HG03432 (cell line): ENCODE measurements around the gene ATXN1.
"Not testable (repeated sequence)": the region's sequence is repeated elsewhere in the genome, so short reads cannot be mapped to it uniquely, and the experiment has no call there.

Source experiments
- ATAC-seq: cut with Tn5 transposase; IDR thresholded peaks from one replicate; pipeline ENCODE4 v1.9.1; 2021; ENCODE audit warnings: mild to moderate bottlenecking, moderate library complexity; ENCODE audit not compliant: unreplicated experiment

Gene ATXN1

DNA sequence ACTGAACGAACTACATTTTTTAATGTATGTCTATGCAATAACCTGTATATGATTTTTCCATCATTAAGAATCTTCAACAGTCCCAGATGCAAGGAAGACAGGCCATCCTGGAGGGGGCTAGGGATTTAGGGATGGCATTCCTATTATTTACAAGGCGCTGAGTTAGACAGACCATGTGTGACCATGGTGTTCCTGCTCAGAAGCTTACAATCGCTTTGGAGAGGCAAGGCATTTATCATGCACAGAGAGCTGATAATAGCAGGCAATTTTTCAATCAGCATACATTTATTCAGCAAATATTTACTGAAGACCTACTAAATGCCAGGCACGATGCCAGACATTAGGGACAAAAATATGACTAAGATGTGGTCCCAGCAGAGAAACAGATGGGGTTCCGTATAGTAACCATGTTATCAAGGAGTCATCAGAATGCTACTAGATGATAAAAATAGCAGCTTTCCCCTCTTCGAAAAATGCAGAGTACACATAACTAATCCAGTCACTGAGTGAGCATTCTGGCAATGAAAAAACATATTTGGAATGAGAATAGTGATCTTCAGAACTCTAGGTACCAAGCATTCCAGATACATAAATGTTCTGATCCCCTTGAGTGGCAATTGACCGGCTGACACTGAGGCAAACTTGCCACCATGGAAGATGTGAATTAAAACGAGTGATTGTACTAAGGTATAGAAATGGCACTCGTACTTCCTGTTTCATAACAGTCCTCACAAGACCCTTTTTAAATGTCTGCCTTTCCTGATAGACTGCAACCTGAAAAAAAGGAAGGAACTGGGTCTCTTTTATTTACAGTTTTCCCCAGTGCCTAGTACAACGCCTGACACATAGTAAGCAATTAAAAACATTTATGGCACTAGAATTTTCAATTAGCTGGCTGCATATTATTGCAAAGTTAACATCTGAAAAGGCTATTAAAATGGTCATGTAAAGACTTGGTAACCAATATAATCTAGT lies 135.7 kb downstream of the ATXN1 start:
- ATAC-seq, result no peak

DNA sequence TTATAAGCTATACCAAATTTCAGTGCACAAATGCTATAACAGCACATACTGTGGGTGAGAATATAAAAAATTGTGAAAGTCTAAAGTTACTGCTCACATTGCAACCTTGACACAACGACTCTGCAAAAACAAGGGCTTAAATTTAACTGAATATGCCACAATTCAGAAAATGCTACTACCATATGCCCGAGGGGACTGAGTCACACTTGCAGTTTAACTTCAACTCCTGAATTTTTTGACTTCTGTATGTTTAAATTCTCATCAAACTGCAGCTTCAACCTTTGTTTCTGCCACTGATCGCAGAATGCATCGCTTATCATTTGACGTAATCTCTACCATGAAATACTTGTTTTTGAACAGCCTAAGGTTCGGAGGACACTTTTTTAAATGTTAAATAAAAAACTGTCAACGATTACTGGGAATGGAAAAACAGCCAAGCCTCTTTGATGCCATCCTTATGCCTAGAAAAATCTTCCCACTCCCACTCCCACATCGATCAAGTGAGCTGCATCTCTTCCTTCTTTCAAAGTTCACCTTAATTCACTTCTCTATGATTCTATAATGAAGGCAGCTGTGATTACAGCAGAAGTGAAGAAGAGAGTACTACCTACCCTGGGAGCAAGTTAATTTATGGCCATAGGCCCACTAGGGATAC lies 136.5 kb downstream of the ATXN1 start:
- no peak for ATAC-seq

DNA sequence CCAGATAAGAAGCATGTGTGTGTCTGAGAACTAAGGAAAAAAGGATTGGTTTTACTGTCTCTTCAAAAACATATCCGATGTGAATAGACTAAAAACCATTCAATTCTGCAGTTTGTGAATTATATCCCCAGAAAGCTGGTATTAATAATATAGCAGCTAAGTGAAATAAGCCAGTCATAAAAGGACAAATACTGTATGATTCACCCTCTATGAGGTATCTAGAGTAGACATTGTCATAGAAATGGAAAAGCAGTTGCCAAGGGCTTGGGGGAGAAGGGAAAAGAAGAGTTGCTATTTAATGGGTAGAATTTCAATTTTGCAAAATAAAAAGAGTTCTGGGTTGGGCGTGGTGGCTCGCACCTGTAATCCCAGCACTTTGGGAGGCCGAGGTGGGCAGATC lies 137.5 kb downstream of the ATXN1 start:
- ATAC-seq, result no peak

DNA sequence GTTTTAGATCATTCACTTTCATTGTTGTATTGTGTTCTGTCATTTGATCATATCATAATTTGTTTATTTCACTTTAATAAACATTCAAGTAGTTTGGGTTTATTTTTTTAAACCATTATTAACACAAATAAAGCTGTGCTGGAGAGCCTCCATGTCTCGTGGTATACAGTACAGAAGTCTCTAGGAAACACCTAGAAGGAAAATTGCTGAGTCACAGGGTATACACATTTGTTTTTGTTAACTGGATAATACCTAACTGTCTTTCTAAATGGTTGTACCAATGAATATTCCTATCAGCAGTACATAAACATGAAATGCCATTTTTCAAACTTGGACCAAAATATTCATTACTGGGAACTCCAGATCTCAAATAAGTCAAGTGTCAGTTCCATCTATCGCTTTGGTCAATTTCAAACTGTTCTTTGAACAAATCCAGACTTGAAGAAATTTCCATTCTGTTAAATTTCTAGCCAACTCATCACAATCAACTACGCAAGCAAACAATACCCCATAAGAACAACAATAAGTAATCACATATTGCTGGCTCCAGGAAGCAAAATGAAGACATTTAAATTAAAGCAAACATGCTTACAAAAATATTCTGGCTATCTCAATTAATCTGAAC lies 138.1 kb downstream of the ATXN1 start:
- no peak for ATAC-seq

DNA sequence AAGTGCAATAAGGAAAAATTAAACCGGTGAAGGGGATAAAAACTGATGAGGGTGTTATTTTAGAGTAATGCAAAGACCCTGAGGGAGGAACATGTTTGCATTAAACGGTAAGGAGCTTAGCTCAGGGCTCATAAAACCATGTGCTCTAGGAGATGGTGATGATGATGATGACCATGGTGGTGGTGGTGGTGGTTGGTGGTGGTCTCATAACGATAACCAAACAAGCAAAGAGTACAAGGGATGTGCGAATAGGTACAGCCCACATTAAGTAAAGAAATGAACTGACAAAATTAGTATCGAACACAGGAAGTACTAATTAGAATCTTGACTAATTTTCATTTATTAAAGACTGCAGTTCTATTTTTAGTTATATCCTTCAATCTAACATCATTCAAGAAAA lies 139.1 kb downstream of the ATXN1 start:
- ATAC-seq, result no peak

DNA sequence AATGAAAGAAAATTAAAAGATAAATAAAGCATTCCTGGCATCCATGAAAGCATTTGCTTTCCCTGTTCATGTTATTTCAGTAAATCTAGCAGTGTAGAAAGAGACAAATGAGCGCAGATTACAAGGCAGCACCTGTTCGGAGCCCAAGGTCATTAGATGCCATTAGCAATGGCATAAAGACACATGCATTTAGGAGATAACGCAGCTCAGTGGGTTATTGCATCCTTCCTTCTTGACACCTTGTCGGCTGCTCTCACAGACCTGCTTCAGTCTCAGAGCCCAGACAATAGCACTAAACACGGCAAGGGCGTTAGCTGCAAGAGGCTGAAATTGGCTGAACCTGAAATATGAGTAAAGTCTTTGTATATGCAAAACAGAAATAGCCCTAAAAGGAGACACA lies 140.3 kb downstream of the ATXN1 start:
- no peak for ATAC-seq

DNA sequence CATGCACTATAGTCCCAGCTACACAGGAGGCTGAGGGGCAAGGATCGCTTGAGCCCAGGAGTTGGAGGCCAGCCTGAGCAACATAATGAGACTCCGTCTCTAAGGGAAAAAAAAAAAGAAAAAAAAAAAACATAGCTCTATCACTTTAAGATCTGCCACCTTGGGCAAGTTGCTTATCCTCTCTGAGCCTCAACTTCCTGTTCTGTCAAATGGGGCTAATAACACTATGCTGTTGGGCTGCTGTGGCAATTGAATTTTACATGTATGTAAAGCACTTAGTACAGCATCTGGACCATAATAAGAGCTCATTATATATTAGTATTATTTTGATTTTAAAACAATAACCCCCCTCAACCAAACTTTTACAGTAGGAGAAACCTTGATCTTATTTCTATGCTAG lies 141.5 kb downstream of the ATXN1 start:
- ATAC-seq, result no peak

DNA sequence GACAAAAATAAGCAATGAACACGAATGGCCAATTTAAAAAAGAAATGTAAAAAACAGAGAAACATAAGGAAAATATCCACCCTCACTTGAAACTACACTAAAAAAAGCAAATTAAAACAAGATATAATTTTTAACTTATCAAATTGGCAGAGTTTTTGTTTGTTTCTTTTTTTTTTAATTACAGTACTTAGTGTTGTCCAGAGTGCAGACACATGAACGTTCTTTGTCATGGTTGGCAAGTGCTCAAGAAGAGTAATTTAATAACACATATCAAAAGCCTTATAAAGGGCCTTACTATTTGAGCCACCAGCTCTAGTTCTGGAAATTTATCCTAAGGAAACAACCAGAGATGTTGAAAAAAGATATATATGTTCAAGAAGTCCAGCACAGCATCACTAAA lies 142.3 kb downstream of the ATXN1 start:
- ATAC-seq, result no peak

DNA sequence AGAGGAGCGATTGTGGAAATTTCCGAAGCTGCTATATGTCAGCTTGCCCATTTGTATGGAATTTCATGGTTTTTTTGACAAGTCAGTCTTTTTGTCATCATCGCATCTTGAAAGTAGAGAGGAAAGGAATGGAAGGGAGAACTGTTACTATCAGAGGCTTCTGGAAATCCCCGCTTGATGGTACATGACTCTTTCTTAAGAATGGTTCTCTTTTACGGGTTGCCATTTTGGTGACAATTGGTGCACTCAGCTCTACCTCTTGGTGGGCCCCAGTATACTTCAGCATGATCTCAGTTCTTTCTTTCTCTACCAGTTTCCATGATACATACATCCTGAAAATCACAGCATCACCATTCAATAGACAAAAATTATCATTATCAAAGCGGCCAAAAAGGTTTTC lies 146.0 kb downstream of the ATXN1 start:
- ATAC-seq, result not testable (repeated sequence)

DNA sequence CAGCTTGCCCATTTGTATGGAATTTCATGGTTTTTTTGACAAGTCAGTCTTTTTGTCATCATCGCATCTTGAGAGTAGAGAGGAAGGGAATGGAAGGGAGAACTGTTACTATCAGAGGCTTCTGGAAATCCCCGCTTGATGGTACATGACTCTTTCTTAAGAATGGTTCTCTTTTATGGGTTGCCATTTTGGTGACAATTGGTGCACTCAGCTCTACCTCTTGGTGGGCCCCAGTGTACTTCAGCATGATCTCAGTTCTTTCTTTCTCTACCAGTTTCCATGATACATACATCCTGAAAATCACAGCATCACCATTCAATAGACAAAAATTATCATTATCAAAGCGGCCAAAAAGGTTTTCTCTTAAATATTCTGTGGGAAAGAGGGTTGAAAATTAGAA lies 147.1 kb downstream of the ATXN1 start:
- ATAC-seq, result not testable (repeated sequence)

DNA sequence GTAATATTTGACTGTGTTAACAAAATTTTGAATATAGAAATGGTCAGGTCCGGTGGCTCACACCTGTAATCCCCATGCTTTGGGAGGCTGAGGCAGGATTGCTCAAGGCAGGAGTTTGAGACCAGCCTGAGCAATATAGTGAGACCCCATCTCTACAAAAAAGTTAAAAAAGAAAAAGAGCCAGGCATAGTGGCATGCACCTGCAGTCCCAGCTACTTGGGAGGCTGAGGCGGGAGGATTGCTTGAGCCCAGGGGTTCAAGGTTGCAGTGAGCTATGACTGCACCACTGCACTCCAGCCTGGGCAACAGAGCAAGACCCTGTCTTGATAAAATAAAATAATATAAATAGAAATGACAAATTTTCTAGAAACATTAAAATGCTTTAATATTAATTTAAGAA lies 147.8 kb downstream of the ATXN1 start:
- not testable (repeated sequence) for ATAC-seq

DNA sequence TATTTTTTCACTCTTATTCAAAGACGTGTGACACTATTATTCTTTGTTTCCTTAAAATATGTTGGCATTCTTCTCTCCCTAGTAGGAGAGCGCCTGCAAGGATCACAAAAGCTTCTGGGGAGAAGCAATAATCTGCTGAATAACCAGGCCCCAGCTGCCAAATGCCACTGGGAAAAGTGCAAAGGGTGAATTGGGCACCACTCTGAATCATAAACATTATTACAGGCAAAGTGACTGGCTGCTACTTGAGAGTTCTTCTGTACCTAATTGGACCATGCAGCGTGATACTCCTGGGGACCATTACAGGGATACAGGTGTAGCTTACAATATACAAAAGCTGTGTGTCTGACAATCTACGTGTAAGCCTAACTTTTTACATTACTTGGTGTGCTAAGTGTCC lies 152.8 kb downstream of the ATXN1 start:
- ATAC-seq, result no peak

DNA sequence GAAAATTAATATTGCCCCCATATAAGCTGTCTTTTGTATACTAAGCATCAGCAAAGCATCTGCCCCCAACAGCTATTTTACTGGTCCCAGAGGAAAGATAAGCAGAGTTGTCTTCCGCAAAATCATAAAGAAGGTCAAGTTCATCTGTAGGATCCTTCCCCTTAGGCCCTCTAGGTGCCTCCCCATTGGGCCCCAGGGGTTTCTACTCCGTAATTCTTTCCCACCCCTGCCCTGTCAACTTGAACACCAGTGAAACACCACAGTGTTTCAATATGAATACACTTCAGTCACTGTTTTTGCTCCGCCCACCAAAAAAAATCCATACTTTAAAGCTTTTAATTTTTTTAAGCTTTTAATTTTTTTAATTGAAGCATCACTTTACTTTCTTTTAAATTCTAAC lies 159.2 kb downstream of the ATXN1 start:
- ATAC-seq, result peak; percentile 97

DNA sequence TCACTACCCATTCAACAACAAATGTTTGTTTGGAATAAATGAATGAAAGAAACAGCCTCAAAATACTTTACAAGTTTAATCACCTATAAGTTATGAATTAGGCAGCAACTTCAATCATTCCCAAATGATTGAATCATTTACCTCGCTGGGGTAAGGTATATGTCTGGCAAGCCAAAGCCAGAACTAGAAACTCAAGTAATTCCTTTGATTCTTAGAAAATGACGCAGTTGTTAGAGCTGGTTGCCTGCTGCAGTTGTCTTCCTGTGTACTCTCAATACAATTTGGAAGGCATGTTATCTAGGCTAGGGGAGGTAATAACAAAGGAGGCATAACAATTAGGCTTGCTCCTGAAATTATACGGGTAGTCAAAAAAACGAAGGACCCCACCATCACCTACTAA lies 160.6 kb downstream of the ATXN1 start:
- ATAC-seq, result no peak

DNA sequence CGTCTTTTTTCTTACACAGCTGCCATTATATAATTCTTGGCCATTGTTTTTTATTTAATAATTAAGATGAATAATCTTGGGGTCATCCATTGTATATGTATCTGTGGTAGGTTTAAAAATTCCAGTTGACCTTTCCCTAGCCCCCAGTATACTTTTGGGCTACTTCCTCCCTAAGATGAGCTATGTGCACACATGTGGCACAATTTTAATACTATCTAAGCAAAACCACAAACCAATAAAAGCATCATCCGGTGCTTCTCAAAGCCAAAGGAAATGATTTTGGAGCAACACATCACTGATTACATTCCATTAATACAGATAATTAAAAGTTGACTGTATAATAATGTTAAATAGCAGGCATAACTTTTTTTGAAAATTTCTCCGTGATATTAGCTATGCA lies 161.2 kb downstream of the ATXN1 start:
- no peak for ATAC-seq

DNA sequence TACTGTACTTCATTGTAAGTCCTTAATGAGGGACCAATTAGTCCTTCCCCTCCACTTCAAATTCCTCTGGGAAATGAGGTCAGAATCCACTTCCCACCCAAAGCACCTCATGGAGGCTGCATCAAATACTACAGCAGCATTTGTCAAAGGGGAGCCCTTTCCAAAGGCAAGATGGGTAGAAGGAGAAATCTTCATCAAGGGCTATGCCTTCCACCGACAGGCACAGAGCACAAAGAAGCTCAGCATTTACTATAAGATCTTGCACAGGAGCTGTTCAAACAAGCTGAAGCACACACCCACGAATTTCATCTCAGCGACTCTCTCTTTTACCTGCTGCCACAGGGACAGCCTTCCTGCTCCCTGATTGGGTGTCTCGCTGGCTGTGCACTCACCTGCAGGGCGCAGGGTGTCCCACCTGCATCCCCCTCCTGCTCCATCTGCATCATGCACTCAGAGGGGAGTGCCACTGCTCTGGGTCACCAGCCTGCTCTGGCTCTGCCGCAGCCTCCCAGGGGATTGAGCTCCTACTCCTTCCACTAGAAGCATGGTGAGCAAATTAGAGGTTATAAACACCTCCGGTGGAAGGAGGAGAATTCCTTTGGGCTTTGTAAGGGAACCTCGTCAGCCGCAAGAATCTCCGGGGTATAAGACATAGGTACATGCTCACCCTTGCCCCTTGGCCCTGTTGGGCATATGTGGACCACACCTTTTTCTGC lies 164.5 kb downstream of the ATXN1 start:
- no peak for ATAC-seq

DNA sequence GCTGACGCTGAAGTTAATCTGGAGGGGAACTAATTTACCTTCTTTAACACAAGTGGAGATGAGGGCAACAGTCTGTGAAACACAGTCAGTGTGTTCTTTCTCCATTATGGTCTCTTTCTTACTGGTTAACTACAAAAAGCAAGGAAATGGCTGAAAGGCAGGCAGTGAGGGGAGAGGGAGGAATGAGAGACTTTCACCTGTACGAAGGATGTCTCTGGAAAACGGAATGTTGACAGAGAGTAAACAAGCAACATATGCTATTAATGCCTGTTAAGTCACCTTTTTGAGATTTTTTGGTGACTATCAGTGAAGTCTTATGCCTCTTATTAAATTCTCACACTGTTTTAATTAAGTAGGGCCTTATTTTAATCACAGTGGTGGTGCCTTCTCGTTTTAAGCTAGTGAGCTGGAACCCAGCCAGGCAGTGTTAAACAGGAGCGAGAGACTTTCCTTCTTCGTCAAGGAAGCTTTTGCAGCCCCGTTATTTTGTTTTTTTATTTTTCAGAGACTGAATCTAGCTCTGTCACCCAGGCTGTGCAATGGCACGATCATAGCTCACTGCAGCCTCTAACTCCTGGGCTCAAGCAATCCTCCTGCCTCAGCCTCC lies 165.6 kb downstream of the ATXN1 start:
- ATAC-seq, result no peak

DNA sequence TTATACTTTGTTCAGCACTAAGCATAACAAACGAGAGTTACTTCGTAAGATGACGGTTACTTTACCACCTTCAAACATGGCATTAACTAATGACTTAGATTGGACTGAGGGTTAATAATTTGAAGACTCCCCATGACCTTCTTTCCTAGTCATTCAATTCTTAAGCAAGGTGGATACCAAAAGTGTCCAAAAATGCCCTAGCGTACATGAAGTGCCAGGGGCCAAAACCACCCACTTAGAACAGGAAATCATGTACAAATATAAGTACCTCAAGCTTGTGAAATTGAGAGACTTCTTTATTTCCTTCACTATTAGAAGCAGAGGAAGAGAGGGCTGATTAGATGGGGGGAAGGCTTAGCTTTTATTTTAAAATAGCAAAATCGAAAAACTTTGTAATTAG lies 166.4 kb downstream of the ATXN1 start:
- ATAC-seq, result no peak

DNA sequence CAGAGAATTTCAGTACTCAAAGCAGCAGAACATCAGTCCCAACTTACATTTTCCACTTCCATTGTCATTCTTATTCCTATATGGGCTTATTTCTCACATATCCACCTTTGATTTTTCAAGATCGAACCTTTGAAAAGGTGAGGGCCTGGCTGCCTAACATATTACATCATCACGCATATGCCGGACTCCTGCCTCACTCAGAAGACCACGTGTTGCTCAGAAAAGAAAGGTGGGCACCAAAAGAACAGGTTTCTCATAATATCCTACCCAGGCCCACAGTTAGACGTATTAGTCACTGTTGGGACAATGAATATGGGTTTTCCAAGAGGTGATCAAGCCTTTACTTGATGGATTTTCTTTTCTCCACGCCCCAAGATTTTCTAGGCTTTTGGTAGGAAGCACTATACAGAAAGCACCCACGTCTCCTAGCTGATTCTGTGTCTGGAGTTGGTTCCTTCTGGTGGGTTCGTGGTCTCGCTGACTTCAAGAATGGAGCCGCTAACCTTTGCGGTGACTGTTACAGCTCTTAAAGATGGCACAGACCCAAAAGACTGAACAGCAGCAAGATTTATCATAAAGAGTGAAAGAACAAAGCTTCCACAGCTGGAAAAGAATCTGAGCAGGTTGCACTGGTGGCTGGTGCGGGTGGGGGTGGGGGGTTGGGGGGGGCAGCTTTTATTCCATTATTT lies 168.9 kb downstream of the ATXN1 start:
- ATAC-seq, result peak; percentile 3
